Hepatocyte (in vitro differentiated cells): Measurements from ENCODE around the gene CORT. TPM values are rescaled to one million over a fixed set of nuclear protein-coding genes. Genes with fewer than 3 reads are reported as not detected.

ENCODE experiments used
- DNase-seq: peaks from one replicate; pipeline ENCODE4 v3.0.0-alpha.2; 2016; ENCODE audit warnings: low spot score
- H2AFZ ChIP-seq: fragments of 200-600 bp; sonication (generic); 2 replicates; pipeline ENCODE4 v1.6.0; 2016; ENCODE audit warnings: antibody characterized with exemption, mild to moderate bottlenecking
- H3K27ac ChIP-seq: fragments of 200-600 bp; sonication (generic); 2 replicates; pipeline ENCODE4 v1.5.1; 2016; ENCODE audit warnings: mild to moderate bottlenecking
- H3K27me3 ChIP-seq: fragments of 200-600 bp; sonication (generic); 2 replicates; pipeline ENCODE4 v1.6.1; 2016
- H3K36me3 ChIP-seq: fragments of 200-600 bp; sonication (generic); replicated peaks from 2 replicates; pipeline ENCODE4 v1.5.1; 2016; ENCODE audit warnings: low read depth; ENCODE audit not compliant: insufficient read depth
- H3K4me1 ChIP-seq: fragments of 200-600 bp; sonication (generic); 2 replicates; pipeline ENCODE4 v1.5.1; 2016; ENCODE audit warnings: mild to moderate bottlenecking, moderate library complexity; ENCODE audit not compliant: insufficient read depth
- H3K4me2 ChIP-seq: fragments of 200-600 bp; sonication (generic); 2 replicates; pipeline ENCODE4 v1.6.0; 2016
- H3K4me3 ChIP-seq: fragments of 200-600 bp; sonication (generic); 2 replicates; pipeline ENCODE4 v1.5.1; 2016; ENCODE audit warnings: mild to moderate bottlenecking
- H3K79me2 ChIP-seq: fragments of 200-600 bp; sonication (generic); 2 replicates; pipeline ENCODE4 v1.6.0; 2017; ENCODE audit warnings: mild to moderate bottlenecking
- H3K9me2 ChIP-seq: fragments of 200-600 bp; sonication (generic); replicated peaks from 2 replicates; pipeline ENCODE4 v1.6.0; 2017; ENCODE audit warnings: mild to moderate bottlenecking; ENCODE audit not compliant: insufficient read depth
- H3K9me3 ChIP-seq: fragments of 200-600 bp; sonication (generic); 2 replicates; pipeline ENCODE4 v1.5.1; 2016; ENCODE audit warnings: low read depth, mild to moderate bottlenecking
- H4K20me1 ChIP-seq: fragments of 200-600 bp; sonication (generic); 2 replicates; pipeline ENCODE4 v1.6.0; 2016; ENCODE audit warnings: mild to moderate bottlenecking; ENCODE audit not compliant: insufficient read depth, poor library complexity, severe bottlenecking
- EZH2 ChIP-seq: fragments of 200-600 bp; sonication (generic); IDR thresholded peaks from 2 replicates; pipeline ENCODE4 v1.6.1; 2016; ENCODE audit warnings: antibody characterized with exemption, mild to moderate bottlenecking, borderline replicate concordance
- EZH2phosphoT487 ChIP-seq: fragments of 200-600 bp; sonication (generic); IDR thresholded peaks from one replicate; pipeline ENCODE4 v1.6.1; 2018; ENCODE audit warnings: antibody characterized with exemption, mild to moderate bottlenecking, low read depth, moderate library complexity; ENCODE audit not compliant: unreplicated experiment, severe bottlenecking
- WGBS: methylation state at CpG from one replicate; pipeline ENCODE4 v1.1.6; 2016; ENCODE audit warnings: low lambda C conversion rate; ENCODE audit errors: missing lambda C conversion rate; 5-methylcytosine and 5-hydroxymethylcytosine counted together
- polyA plus RNA-seq: library from polyadenylated mRNA; unstranded; fragments of >200 nt; fragmentation: Nextera tagmentation; extraction: Ambion mirVana; gene quantifications from 2 replicates; pipeline ENCODE4 v1.2.1, GENCODE V29; 2016
- total RNA-seq: library from RNA; depleted of rRNA; stranded (reverse); fragments of >200 nt; gene quantifications from 2 replicates; pipeline ENCODE4 v1.2.3, GENCODE V29; 2014
- TF ChIP-seq, protein P1 (sequence below): fragments of 200-600 bp; sonication (generic); IDR thresholded peaks from 2 replicates; pipeline ENCODE4 v1.5.1; 2016; ENCODE audit warnings: antibody characterized with exemption, mild to moderate bottlenecking; ENCODE audit not compliant: poor library complexity

Gene CORT
- total and polyA plus RNA-seq, 2 experiments from 2014 or later, result 0.13 to 0.27 TPM

DNA sequence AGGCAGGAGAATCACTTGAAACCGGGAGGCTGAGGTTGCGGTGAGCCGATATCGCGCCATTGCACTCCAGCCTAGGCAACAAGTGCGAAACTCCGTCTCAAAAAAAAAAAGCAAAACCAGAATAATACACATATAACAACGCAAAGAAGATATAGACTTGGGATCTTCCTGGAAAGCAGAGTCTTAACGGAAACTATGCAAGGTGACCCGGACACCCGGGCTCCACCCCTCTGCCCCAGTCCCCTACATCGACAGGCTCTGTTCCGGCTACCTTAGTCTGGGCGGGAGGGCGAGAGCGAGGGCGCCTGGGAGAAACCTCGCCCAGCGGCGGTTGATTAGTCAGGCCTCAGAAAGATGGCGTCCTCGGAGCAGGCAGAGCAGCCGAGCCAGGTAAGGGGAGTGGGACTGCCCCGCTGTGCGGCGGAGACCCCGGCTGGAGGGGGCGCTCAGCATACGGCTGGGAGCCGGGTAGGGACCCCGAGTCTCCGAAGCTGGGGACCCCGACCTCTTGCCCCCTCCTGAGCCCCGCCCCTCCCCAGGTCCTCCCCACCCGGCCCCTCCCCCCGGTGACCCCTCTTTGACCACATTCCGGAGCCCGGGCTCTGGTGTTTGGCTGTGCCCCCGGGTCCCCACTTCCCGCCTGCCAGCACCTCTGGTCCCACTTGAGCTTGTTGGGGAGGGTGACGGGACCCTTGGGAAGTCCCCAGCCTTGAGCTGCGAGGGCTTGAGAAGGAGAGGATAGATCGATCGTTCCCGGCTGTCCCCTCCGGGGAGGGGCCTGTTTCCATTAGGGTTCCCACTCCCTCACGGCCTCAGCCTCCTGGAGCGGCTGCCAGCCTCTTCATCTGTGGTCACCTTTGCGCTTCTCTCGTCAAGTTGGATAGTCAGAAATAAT is 25.0 kb downstream of the CORT start, which contains the start of gene PEX14:
PEX14 (plus strand) TSS at position 338 of the 895 bp plus-strand sequence; CDS start at position 355, 17 bp downstream.
- peak; percentile 94 for DNase-seq
- Histone ChIP-seq H3K4me2 (peak within 1 kb of the TSS; percentile 93), H3K9me2 (no peaks in the 10 kb centered on the region), H3K36me3 (no peaks in the 10 kb centered on the region), H3K9me3 (no peaks in the 10 kb centered on the region), H3K27me3 (no peaks in the 10 kb centered on the region), H2AFZ (peak within 1 kb of the TSS; percentile 92), H3K79me2 (peaks cover 65% of the 10 kb centered on the region), H3K4me3 (peak within 1 kb of the TSS; percentile 98), H4K20me1 (peaks cover 6% of the 10 kb centered on the region), H3K27ac (peak within 1 kb of the TSS; percentile 90), H3K4me1 (peaks cover 15% of the 10 kb centered on the region)
- no peak for TF ChIP-seq EZH2phosphoT487
- 17% methylated on average over 37 of the region's 50 CpGs for WGBS

- no peaks in the 10 kb centered on the region for H3K9me3 ChIP-seq
- 1% methylated on average over 13 of the region's 13 CpGs for WGBS
- no peaks in the 10 kb centered on the region for H3K9me2 ChIP-seq
- H3K4me3 ChIP-seq, result peak overlapping the region; percentile 98
- peak overlapping the region; percentile 90 for H3K27ac ChIP-seq
- peak; percentile 22 for DNase-seq
- peaks cover 10% of the 10 kb centered on the region for H4K20me1 ChIP-seq
- H3K4me2 ChIP-seq, result peak overlapping the region; percentile 93
- peaks cover 15% of the 10 kb centered on the region for H3K4me1 ChIP-seq
- H2AFZ ChIP-seq, result peak overlapping the region; percentile 92
- H3K79me2 ChIP-seq, result peaks cover 67% of the 10 kb centered on the region
- no peaks in the 10 kb centered on the region for H3K27me3 ChIP-seq
- TF ChIP-seq, protein P1, sequence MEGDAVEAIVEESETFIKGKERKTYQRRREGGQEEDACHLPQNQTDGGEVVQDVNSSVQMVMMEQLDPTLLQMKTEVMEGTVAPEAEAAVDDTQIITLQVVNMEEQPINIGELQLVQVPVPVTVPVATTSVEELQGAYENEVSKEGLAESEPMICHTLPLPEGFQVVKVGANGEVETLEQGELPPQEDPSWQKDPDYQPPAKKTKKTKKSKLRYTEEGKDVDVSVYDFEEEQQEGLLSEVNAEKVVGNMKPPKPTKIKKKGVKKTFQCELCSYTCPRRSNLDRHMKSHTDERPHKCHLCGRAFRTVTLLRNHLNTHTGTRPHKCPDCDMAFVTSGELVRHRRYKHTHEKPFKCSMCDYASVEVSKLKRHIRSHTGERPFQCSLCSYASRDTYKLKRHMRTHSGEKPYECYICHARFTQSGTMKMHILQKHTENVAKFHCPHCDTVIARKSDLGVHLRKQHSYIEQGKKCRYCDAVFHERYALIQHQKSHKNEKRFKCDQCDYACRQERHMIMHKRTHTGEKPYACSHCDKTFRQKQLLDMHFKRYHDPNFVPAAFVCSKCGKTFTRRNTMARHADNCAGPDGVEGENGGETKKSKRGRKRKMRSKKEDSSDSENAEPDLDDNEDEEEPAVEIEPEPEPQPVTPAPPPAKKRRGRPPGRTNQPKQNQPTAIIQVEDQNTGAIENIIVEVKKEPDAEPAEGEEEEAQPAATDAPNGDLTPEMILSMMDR, result no peak
- TF ChIP-seq EZH2phosphoT487 (no peak), EZH2 (no peak)
- H3K36me3 ChIP-seq, result no peaks in the 10 kb centered on the region
Observed at GRCh38 chr1:10475510-10475909, 25.7 kb downstream of the CORT start.

DNA sequence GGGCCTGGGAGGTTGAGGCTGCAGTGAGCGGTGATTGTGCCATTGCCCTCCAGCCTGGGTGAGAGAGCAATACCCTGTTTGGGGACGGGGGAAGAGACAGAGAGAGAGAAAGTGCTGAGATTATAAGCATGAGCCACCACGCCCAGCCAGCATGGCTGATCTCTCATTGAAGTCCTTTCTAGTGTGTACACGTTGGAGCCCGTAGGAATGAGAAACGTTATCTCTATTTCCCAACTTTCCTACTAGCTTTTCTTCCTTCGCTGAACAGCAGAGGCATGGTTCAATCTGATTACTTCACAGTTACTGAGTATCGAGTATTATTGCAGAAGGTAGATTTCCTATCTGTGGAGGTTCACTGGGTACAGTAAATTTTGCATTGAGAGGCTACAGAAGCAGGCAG is 29.5 kb downstream of the CORT start:
- Histone ChIP-seq H3K9me2 (no peaks in the 10 kb centered on the region), H3K4me3 (no peak overlapping the region), H3K4me2 (no peak overlapping the region), H3K36me3 (no peaks in the 10 kb centered on the region), H4K20me1 (peaks cover 21% of the 10 kb centered on the region), H3K79me2 (peaks cover 93% of the 10 kb centered on the region), H3K9me3 (no peaks in the 10 kb centered on the region), H3K27me3 (no peaks in the 10 kb centered on the region), H3K4me1 (peaks cover 9% of the 10 kb centered on the region), H2AFZ (no peak overlapping the region), H3K27ac (no peak overlapping the region)
- DNase-seq, result no peak
- WGBS, result 67% methylated on average over 8 of the region's 8 CpGs
- TF ChIP-seq EZH2 (no peak), EZH2phosphoT487 (no peak)
- TF ChIP-seq, protein P1, result no peak

GRCh38 chr1:10480614-10481013 is 30.8 kb downstream of the CORT start:
- 98% methylated on average over 2 of the region's 2 CpGs for WGBS

More at GRCh38 chr1:10480614-10481013, 30.8 kb downstream of the CORT start:
- DNase-seq, result no peak
- Histone ChIP-seq H3K4me2 (no peak overlapping the region), H4K20me1 (peaks cover 21% of the 10 kb centered on the region), H3K36me3 (no peaks in the 10 kb centered on the region), H3K4me1 (peaks cover 9% of the 10 kb centered on the region), H3K4me3 (no peak overlapping the region), H2AFZ (no peak overlapping the region), H3K9me3 (no peaks in the 10 kb centered on the region), H3K79me2 (peaks cover 99% of the 10 kb centered on the region), H3K27ac (no peak overlapping the region), H3K27me3 (no peaks in the 10 kb centered on the region), H3K9me2 (no peaks in the 10 kb centered on the region)
- TF ChIP-seq, protein P1, result no peak
- no peak for TF ChIP-seq EZH2phosphoT487
- TF ChIP-seq EZH2, result no peak
